HG03025 (cell line): ENCODE measurements around the gene CNTNAP2.

ENCODE experiments used
- ATAC-seq: cut with Tn5 transposase; IDR thresholded peaks from one replicate; pipeline ENCODE4 v1.9.1; 2021; ENCODE audit warnings: mild to moderate bottlenecking, moderate library complexity; ENCODE audit not compliant: unreplicated experiment, low FRiP score

Gene CNTNAP2

GRCh38 chr7:147173883-147174282 is 1057.3 kb downstream of the CNTNAP2 start:
- no peak for ATAC-seq

- no peak for ATAC-seq
These were observed 1066.3 kb downstream of the CNTNAP2 start for GRCh38 chr7:147182874-147183273.

GRCh38 chr7:147183276-147183675 is 1066.7 kb downstream of the CNTNAP2 start:
- no peak for ATAC-seq

DNA sequence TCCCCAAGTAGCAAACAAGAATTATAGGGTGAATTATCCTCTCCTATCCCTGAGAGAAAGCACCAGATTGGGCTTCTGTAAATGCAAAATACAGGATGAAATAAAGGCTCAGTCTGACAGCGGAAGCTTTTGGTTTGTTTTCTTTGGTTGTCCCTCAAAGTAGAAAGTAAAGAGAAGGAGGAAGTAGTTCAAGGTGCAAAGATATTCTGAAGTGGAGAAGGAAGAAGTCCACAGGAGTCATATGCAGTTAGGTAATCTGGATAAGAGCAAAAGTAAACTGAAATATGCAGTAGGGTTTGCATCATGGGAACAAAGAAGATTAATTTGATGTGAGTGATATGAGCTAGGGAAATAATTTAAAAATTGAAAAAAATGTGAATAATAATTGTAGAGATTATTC is 1071.9 kb downstream of the CNTNAP2 start:
- no peak for ATAC-seq

DNA sequence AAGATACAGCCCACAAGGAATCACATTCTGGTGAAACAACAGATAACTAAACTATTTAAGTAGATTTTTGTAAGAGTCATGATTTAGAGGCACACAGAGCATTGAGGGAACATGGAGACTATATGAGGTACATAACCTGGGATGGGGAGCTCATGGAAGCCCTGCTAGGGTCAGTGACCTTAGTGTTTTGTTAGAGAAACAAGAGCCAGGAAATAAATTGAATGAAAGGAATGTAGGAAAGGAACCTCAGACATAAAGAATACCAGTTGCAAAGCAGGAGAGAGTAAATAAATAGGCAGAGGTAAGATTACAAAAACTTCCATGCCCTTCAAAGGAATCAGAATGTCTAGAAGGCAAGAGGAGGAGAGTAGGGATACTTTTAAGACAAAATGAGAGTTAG is 1076.9 kb downstream of the CNTNAP2 start:
- no peak for ATAC-seq

DNA sequence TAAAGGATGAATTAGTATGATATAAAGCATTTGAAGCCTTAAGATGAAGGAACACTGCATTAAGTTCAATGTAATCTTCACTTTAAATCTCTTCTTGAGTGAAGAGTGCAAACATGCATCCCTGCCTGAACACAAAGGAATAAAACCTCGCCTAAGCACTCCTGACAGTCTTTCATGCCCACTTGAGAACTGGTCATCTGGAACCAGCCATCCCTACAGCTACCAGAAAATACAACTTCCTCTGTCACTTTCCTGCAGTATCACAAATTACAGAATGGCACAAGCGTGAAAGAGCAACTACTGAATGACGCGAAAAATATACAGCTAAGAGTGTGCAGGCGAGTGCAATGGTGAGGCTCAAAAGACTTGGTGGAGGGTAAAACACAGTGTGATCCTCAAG is 1079.9 kb downstream of the CNTNAP2 start:
- ATAC-seq = no peak

GRCh38 chr7:147197006-147197405 is 1080.4 kb downstream of the CNTNAP2 start:
- no peak for ATAC-seq

- ATAC-seq = no peak
These were observed 1083.3 kb downstream of the CNTNAP2 start for GRCh38 chr7:147199868-147200267.

- no peak for ATAC-seq
These were observed 1091.4 kb downstream of the CNTNAP2 start for GRCh38 chr7:147207988-147208387.

- ATAC-seq = no peak
These were observed 1114.7 kb downstream of the CNTNAP2 start for GRCh38 chr7:147231275-147231674.

- no peak for ATAC-seq
These were observed 1119.2 kb downstream of the CNTNAP2 start for GRCh38 chr7:147235645-147236382.

- no peak for ATAC-seq
These were observed 1123.9 kb downstream of the CNTNAP2 start for GRCh38 chr7:147240468-147240867.

DNA sequence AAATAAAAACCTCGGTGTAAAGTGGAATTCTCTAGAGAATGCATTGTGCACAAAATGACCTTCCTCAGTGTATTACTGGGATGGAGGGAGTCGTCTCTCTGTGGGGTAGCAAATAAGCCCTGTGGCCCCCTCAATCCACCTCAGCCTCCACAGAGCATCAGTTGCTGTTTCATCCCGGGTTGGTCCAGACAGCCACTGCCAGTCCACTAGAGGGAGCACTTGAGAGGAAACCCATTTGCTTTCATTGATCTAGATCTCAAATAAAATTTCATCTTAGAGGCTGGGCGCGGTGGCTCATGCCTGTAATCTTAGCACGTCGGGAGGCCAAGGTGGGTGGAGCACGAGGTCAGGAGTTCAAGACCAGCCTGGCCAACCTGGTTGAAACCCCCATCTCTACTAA is 1128.7 kb downstream of the CNTNAP2 start:
- ATAC-seq = no peak

- ATAC-seq = no peak
These were observed 1133.4 kb downstream of the CNTNAP2 start for GRCh38 chr7:147249956-147250355.

GRCh38 chr7:147251751-147252325 is 1135.2 kb downstream of the CNTNAP2 start:
- no peak for ATAC-seq

DNA sequence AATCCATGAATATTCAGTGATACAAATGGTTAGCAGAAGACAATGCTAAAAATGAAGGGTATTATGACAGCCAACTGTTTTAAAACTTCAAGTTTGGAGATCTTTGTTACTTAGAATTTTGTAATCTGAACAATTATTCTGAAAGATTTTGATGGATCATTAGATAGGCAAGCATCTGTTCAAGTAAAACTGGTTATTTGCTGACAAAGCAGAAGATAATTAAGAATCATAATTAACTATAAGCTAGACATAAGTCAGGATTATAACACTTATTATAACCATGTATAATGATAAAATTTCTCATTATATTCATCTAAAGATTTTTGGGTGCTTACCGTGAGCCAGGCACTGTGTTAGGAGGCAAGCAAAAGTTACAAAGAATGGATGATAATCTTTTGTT is 1145.1 kb downstream of the CNTNAP2 start:
- no peak for ATAC-seq

GRCh38 chr7:147265528-147265927 is 1148.9 kb downstream of the CNTNAP2 start:
- no peak for ATAC-seq

DNA sequence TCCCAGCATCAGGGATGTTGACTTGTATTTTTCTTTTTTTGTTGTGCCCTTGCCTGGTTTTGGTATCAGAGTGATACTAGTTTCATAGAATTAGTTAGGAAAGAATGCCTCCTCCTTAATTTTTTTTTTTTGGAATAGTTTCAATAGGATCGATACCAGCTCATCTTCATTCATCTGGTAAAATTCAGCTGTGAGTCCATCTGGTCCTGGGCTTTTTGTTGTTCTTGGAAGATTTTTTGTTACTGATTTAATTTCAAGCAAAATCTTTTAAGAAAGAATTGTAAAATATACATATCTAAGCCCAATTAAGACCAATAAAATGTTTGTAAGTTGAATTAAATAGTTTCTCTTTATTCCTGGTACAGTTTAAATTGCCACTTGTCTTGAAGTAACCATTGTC is 1159.5 kb downstream of the CNTNAP2 start:
- no peak for ATAC-seq

- no peak for ATAC-seq
These were observed 1160.3 kb downstream of the CNTNAP2 start for GRCh38 chr7:147276783-147277370.

GRCh38 chr7:147279514-147279913 is 1162.9 kb downstream of the CNTNAP2 start:
- ATAC-seq = no peak

DNA sequence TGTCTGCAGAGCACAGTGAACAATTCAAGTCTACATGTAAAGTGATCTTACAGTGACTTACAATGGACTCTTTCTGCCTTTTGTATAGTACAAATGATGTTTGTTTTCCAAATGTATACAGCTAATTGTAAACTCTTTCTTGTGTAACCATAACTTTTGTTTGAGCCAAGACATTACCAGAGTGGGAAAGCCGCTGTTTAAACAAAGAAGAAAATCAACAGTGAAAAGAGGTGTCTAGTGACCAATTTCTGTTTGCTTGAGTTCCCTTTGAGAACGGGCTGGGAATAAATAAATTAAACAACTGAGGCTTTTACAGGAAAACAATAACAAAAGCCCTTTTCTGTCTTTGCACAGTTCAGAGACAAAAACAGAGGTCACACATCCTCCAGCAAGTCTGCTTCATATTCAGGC is 1163.4 kb downstream of the CNTNAP2 start:
- ATAC-seq = no peak

GRCh38 chr7:147282204-147282603 is 1165.6 kb downstream of the CNTNAP2 start:
- ATAC-seq = no peak
